ENCODE results near the gene RIC8B. TPM values are rescaled to one million over a fixed set of nuclear protein-coding genes. Genes with fewer than 3 reads are reported as not detected.

RIC8B gene
- total RNA-seq, 2 donors from 2014 or later = 12.8 to 19.9 TPM

Other genes with a start within 250 kb of the RIC8B start
- gene RFX4, start 191.7 kb upstream of the RIC8B start, total RNA-seq = not detected
- 10 to 100 TPM; 34.4 to 35.1 TPM for gene TMEM263, start 181.2 kb downstream of the RIC8B start, total RNA-seq
- gene MTERF2, start 212.5 kb downstream of the RIC8B start, total RNA-seq = 10 to 100 TPM; 12.7 to 13.8 TPM

All from T-helper 17 cell (primary cell).